ENCODE results near the gene MAN2C1.
A peak's percentile ranks its signal among the peaks of the same experiment; 100 is the strongest.
"Not testable (repeated sequence)": the region's sequence is repeated elsewhere in the genome, so short reads cannot be mapped to it uniquely, and the experiment has no call there.

MAN2C1 gene

DNA sequence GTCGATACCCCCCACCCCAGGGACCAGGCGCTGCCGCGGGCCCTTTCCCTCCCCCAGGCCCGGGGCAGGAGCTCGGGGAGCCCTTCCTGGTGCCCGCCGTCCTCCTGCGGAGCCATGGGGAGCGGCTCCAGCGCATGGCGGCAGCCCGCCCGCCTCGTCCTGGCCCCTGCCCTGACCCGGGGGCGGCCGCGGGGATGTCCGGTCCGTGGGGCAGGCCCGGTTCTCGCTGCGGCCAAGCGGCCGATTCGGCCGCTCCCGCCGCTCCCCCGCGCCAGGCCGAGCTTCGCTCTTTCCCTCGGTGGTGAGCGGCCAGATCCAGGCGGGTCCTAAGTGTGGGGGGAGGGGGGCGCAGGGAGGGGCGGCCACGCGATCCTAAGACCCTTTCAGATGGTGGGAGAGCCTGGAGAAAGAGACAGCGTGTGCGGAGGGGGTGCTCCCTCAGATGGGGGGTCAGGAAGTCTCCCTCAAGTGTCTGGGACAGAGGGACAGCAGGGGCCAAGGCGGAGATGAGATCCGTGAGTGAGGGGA is 20.3 kb downstream of the MAN2C1 start:
- TF ChIP-seq, protein P1, sequence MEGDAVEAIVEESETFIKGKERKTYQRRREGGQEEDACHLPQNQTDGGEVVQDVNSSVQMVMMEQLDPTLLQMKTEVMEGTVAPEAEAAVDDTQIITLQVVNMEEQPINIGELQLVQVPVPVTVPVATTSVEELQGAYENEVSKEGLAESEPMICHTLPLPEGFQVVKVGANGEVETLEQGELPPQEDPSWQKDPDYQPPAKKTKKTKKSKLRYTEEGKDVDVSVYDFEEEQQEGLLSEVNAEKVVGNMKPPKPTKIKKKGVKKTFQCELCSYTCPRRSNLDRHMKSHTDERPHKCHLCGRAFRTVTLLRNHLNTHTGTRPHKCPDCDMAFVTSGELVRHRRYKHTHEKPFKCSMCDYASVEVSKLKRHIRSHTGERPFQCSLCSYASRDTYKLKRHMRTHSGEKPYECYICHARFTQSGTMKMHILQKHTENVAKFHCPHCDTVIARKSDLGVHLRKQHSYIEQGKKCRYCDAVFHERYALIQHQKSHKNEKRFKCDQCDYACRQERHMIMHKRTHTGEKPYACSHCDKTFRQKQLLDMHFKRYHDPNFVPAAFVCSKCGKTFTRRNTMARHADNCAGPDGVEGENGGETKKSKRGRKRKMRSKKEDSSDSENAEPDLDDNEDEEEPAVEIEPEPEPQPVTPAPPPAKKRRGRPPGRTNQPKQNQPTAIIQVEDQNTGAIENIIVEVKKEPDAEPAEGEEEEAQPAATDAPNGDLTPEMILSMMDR (IDR thresholded peaks at IDR 0.05; ENCODE audit: low read depth, low read length): no peak
- DNase-seq (ENCODE audit: low read depth, low spot score): no peak
- H3K4me3 ChIP-seq (ENCODE audit: low read depth, low read length): peak overlapping the region; percentile 70
- in situ Hi-C loops (cut with HindIII; ENCODE audit: low sequenced_read_pairs): no loop called here

DNA sequence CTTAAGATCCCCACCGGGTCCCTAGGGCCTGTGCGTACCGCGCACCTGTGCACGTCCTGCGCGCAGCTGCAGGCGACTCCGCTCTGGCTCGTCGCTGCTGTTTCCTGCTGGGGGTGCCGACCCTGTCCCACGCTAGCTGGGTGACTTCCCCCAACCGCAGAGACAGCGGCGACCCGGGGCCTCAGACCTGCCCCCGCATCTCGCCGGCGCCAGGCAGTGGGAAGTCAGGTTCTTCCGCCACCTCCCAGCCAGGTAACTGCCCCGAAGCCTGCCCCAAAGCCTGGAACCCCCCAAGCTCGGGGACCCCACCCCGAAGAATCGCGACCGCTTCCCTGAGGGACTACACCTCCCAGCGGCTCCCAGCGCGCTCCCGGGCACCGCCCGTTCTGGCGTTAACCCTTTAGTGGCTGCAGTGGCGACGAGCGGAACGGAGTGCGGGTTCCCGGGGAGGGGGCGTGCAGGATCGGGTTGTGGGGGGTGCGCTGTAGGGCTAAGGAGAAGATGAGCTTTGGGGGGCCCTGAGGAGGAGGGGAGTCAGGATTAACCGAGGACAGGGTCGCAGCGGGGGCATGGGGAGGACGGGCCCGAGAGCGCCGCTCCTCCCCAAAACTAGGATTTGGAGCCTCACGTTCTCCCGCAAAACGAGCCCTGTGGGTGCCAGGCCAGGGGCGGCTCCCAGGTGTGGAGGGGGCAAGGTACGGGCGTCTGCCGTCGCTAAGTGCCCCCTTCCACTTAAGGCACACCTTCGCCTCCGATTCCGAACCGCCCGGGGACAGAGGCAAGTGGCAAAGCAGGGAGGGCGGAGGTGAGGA is 21.0 kb downstream of the MAN2C1 start:
- TF ChIP-seq, protein P1 (IDR thresholded peaks at IDR 0.05; ENCODE audit: low read depth, low read length): no peak
- no peak for DNase-seq (ENCODE audit: low read depth, low spot score)
- in situ Hi-C loops (cut with HindIII; ENCODE audit: low sequenced_read_pairs): no loop called here
- H3K4me3 ChIP-seq (ENCODE audit: low read depth, low read length): peak overlapping the region; percentile 70

DNA sequence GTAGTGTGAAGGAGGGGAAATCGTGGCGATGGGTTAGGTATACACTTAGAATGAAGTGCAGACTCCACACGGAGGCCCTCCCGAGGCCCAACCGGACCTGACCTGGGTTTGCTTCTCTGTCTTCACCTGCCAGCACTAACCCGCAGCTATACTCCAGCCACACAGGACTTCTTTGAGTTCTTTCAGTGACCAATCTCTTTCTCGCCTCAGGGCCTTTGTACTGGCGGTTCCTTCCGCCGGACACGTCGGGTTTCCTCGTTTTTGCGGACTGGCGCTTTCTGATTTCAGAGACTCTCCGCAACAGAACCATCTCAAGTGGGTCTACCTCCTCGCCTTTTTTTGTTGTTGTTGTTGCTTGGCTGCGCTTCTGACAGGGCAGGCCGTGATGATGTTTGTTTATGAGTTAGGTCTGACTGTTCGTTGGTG is 21.6 kb downstream of the MAN2C1 start, which contains the start of gene NEIL1:
Gene NEIL1, plus strand, starts transcription at position 244 of the 426 bp plus-strand sequence. CDS start 1,867 bp downstream, outside the sequence.
- no peak for DNase-seq (ENCODE audit: low read depth, low spot score)
- in situ Hi-C loops (cut with HindIII; ENCODE audit: low sequenced_read_pairs): no loop called here

DNA sequence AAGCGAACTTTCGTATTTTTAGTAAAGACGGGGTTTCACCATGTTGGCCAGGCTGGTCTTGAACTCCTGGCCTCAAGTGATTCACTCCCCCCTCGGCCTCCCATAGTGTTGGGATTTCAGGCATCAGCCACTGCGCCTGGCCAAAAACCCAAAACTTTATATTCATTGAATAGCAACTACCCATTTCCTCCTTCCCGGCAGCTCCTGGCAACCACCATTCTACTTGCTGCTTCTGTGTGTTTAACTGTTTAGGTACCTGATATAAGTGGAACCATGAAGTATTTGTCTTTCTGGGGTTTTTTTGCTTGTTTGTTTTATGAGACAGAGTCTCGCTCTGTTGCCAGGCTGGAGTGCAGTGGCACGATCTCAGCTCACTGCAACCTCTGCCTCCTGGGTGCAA is 24.5 kb downstream of the MAN2C1 start:
- in situ Hi-C loops (cut with HindIII; ENCODE audit: low sequenced_read_pairs); DNase-seq (ENCODE audit: low read depth, low spot score); H3K4me3 ChIP-seq (ENCODE audit: low read depth, low read length): not testable (repeated sequence)

More for the DNA sequence above, 21.6 kb downstream of the MAN2C1 start, which contains the start of gene NEIL1:
- H3K4me3 ChIP-seq (ENCODE audit: low read depth, low read length): peak within 1 kb of the TSS; percentile 70
- TF ChIP-seq, protein P1 (IDR thresholded peaks at IDR 0.05; ENCODE audit: low read depth, low read length): no peak

DNA sequence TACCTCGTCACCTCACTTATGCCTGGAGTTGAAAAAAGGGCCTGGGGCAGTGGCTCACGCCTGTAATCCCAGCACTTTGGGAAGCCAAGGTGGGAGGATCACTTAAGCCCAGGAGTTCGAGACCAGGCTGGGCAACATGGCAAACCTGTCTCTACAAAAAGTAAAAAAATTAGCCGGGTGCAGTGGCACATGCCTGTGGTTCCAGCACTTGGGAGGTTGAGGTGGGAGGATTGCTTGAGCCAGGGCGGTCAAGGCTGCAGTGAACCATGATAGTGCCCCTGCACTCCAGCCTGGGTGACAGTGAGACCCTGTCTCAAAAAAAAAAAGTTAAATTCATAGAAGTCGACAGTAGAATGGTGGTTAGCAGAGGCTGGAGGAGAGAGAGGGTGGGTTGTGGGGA is 26.2 kb downstream of the MAN2C1 start:
- in situ Hi-C loops (cut with HindIII; ENCODE audit: low sequenced_read_pairs): no loop called here
- H3K4me3 ChIP-seq (ENCODE audit: low read depth, low read length): no peak overlapping the region
- DNase-seq (ENCODE audit: low read depth, low spot score): no peak
- TF ChIP-seq, protein P1 (IDR thresholded peaks at IDR 0.05; ENCODE audit: low read depth, low read length): no peak

DNA sequence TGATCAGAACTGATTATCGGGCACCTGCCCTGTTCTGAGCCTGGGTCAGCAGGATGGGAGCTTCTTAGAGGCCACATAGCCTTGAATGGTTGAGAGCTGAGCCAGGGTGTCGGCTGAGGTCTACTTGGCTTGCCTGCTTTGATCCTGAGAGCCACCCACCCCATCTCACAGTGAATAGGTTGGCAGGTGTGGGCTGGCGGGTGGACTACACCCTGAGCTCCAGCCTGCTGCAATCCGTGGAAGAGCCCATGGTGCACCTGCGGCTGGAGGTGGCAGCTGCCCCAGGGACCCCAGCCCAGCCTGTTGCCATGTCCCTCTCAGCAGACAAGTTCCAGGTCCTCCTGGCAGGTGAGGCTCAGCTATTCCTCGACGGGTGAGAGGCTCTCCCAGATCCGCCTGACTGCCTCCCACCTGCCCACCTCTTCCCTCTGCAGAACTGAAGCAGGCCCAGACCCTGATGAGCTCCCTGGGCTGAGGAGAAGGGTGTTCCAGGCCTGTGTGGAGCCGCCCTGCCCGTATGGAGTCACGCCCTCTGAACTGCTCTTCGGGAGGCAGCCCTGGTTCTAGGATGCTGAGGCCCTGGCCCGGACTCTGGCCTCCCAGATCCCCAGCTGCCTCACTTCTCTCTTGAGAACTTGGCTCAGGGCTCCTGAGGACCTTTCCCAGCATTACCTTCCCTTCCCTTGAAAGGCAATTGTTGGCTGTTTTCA is 28.7 kb downstream of the MAN2C1 start:
- in situ Hi-C loops (cut with HindIII; ENCODE audit: low sequenced_read_pairs): no loop called here
- no peak overlapping the region for H3K4me3 ChIP-seq (ENCODE audit: low read depth, low read length)
- TF ChIP-seq, protein P1 (IDR thresholded peaks at IDR 0.05; ENCODE audit: low read depth, low read length): no peak
- DNase-seq (ENCODE audit: low read depth, low spot score): no peak

Measured in astrocyte of the spinal cord (primary cell).